Measurements from ENCODE around the gene H1-8.

H1-8 gene

DNA sequence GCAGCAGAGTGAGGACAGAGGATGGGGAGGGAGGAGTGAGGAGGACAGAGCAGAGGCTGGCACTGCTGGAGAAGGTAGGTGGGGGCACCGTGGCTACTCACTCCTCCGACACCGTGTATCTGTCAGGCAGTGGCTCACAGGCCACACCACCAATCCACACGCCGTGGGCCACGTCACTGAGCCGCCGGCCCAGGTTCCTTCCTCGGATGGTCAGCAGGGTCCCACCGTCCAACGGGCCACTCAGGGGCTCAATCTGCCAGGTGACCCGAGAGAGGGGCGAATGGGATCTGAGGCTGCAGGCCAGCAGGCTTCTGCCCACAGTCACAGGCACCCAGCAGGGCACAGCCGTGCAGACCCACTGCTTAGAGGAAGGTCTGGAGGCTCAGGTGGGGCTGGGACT, 30.5 kb downstream of the H1-8 start:
- no peaks in the 10 kb centered on the region for H3K9me3 ChIP-seq (ENCODE audit: severe bottlenecking)
- no peaks in the 10 kb centered on the region for H3K4me1 ChIP-seq (ENCODE audit: insufficient read depth, poor library complexity, severe bottlenecking)
- no peaks in the 10 kb centered on the region for H3K36me3 ChIP-seq (ENCODE audit: low read depth)
- TF ChIP-seq, protein P1, sequence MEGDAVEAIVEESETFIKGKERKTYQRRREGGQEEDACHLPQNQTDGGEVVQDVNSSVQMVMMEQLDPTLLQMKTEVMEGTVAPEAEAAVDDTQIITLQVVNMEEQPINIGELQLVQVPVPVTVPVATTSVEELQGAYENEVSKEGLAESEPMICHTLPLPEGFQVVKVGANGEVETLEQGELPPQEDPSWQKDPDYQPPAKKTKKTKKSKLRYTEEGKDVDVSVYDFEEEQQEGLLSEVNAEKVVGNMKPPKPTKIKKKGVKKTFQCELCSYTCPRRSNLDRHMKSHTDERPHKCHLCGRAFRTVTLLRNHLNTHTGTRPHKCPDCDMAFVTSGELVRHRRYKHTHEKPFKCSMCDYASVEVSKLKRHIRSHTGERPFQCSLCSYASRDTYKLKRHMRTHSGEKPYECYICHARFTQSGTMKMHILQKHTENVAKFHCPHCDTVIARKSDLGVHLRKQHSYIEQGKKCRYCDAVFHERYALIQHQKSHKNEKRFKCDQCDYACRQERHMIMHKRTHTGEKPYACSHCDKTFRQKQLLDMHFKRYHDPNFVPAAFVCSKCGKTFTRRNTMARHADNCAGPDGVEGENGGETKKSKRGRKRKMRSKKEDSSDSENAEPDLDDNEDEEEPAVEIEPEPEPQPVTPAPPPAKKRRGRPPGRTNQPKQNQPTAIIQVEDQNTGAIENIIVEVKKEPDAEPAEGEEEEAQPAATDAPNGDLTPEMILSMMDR (IDR thresholded peaks at IDR 0.05; ENCODE audit: poor library complexity, severe bottlenecking) = no peak
- no peak overlapping the region for H3K27ac ChIP-seq (ENCODE audit: poor library complexity, severe bottlenecking)
- H3K27me3 ChIP-seq (ENCODE audit: insufficient read depth, poor library complexity, severe bottlenecking) = no peaks in the 10 kb centered on the region
- H3K4me3 ChIP-seq (ENCODE audit: severe bottlenecking) = no peak overlapping the region
- DNase-seq (ENCODE audit: low spot score) = no peak
- ATAC-seq (ENCODE audit: low read depth) = no peak

DNA sequence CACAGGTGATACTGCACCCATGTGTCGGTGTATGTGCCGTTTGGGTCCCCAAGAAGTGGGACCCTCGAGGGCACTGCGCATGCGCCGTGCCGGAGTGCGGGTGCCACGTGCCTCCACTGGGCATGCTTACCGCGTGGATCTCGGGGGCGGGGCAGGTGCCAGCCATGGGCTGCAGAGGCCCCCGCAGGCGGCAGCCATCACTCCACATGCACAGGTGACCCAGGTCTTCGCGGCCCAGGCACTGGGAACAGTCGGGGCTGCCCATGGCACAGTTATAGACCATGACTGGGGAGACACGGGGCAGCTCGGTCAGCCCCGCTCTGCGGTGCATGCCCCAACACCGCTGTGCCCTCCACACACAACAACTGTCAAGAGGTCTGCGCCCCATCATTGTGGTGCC, 31.2 kb downstream of the H1-8 start:
- no peak overlapping the region for H3K27ac ChIP-seq (ENCODE audit: poor library complexity, severe bottlenecking)
- ATAC-seq (ENCODE audit: low read depth) (no peak), DNase-seq (ENCODE audit: low spot score) (no peak)
- H3K4me3 ChIP-seq (ENCODE audit: severe bottlenecking) = no peak overlapping the region
- H3K9me3 ChIP-seq (ENCODE audit: severe bottlenecking) = no peaks in the 10 kb centered on the region
- H3K36me3 ChIP-seq (ENCODE audit: low read depth) = no peaks in the 10 kb centered on the region
- TF ChIP-seq, protein P1 (IDR thresholded peaks at IDR 0.05; ENCODE audit: poor library complexity, severe bottlenecking) = no peak
- H3K27me3 ChIP-seq (ENCODE audit: insufficient read depth, poor library complexity, severe bottlenecking) = no peaks in the 10 kb centered on the region
- H3K4me1 ChIP-seq (ENCODE audit: insufficient read depth, poor library complexity, severe bottlenecking) = no peaks in the 10 kb centered on the region

DNA sequence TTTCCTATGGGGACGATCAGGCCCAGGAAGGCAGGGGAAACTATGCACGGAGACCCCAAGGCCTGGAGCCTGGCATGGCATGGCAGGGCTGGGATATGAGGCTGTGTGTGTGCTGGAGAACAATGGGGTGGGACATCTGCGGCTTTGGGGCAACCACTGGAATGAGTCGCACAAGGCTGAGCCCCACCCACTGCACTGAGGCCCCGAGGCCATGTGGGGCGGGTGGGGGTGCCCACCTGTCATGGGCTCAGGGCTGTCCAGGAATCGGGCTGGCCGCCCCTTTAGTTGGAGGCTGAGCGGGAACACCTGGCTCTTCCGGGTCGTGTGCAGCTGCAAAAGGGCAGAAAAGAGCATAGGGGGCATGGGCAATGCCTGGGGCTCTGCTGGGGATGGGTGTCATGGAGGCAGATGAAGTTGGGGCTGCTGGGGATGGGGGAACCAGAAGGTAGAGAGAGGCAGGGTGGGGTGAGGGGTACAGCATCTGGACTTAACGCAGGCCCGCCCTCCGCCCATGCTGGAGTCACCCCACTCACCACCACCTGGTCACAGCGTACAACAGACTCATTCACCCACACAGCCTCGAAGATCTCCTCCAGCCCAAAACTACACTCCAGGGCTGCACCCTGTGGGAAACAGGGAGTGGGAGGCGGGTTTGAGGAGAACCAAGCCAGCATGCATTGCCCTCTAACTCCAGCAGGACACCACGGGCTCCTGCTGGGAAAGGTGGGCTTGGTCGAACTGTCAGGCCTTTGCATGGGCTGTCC, 32.4 kb downstream of the H1-8 start:
- H3K36me3 ChIP-seq (ENCODE audit: low read depth) = no peaks in the 10 kb centered on the region
- no peak overlapping the region for H3K27ac ChIP-seq (ENCODE audit: poor library complexity, severe bottlenecking)
- ATAC-seq (ENCODE audit: low read depth) = no peak

DNA sequence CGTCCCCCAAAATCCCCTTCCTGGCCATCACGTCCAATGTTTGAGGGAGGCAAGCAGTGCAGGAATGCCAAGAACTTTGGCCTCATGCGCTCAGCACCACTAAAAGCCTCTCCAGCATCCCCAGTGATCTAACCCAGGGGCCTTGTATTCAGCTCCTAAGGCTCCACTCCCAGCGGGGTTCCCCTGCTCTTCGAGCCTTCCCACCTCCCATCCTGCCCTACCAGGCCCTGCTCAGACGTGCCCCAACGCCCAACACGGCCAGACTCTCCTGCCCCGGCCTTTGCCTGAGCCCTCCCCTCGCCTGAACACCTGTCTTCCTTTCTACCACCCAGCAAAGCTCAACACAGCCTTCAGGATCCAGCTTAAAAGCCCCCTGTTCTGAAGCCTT, 33.0 kb downstream of the H1-8 start:
- no peaks in the 10 kb centered on the region for H3K4me1 ChIP-seq (ENCODE audit: insufficient read depth, poor library complexity, severe bottlenecking)
- ATAC-seq (ENCODE audit: low read depth) = 0 out of 3 replicates have a peak, but pooled peaks have one; percentile 6
- TF ChIP-seq, protein P1 (IDR thresholded peaks at IDR 0.05; ENCODE audit: poor library complexity, severe bottlenecking) = no peak
- no peak overlapping the region for H3K27ac ChIP-seq (ENCODE audit: poor library complexity, severe bottlenecking)
- no peaks in the 10 kb centered on the region for H3K27me3 ChIP-seq (ENCODE audit: insufficient read depth, poor library complexity, severe bottlenecking)
- H3K4me3 ChIP-seq (ENCODE audit: severe bottlenecking) = no peak overlapping the region
- no peak for DNase-seq (ENCODE audit: low spot score)
- H3K9me3 ChIP-seq (ENCODE audit: severe bottlenecking) = no peaks in the 10 kb centered on the region
- no peaks in the 10 kb centered on the region for H3K36me3 ChIP-seq (ENCODE audit: low read depth)

More for the DNA sequence above, 32.4 kb downstream of the H1-8 start:
- no peak for DNase-seq (ENCODE audit: low spot score)
- H3K27me3 ChIP-seq (ENCODE audit: insufficient read depth, poor library complexity, severe bottlenecking) = no peaks in the 10 kb centered on the region
- no peak overlapping the region for H3K4me3 ChIP-seq (ENCODE audit: severe bottlenecking)
- H3K9me3 ChIP-seq (ENCODE audit: severe bottlenecking) = no peaks in the 10 kb centered on the region
- H3K4me1 ChIP-seq (ENCODE audit: insufficient read depth, poor library complexity, severe bottlenecking) = no peaks in the 10 kb centered on the region
- TF ChIP-seq, protein P1 (IDR thresholded peaks at IDR 0.05; ENCODE audit: poor library complexity, severe bottlenecking) = no peak

Measured in RWPE2 (cell line).